H1 (cell line): ENCODE results near the gene POGLUT2. TPM values are rescaled to one million over a fixed set of nuclear protein-coding genes. Genes with fewer than 3 reads are reported as not detected.

Source experiments
- CTCF ChIA-PET: fragments of 300-600 bp; sonication (Branson Sonifier 250); formaldehyde crosslinking; loops from one replicate; lab custom pipeline; 2021; ENCODE audit not compliant: partially characterized antibody; lab: Charles Lee
- POLR2A ChIA-PET: fragments of 300-600 bp; sonication (Branson Sonifier 250); formaldehyde crosslinking; loops from one replicate; lab custom pipeline; 2021; ENCODE audit warnings: inconsistent platforms; ENCODE audit not compliant: partially characterized antibody; lab: Charles Lee
- DNase-seq, 2 experiments: peaks; one replicate each; pipeline versions ENCODE4 v3.0.0 to v3.0.0-alpha.2; 2010 to 2022; ENCODE audit warnings: low spot score in 2 of 2, low read depth in 1 of 2, mixed read lengths in 1 of 2
- FAIRE-seq: peaks from 2 replicates; lab custom pipeline; 2011; peaks lifted over from hg19 to GRCh38; lab: Jason Lieb, UNC
- H2AFZ ChIP-seq: 2 replicates; pipeline ENCODE4 v1.8.1; 2012; ENCODE audit warnings: low read length, inconsistent platforms
- H2AK5ac ChIP-seq: 2 replicates; pipeline ENCODE4 v1.6.1; 2013; ENCODE audit warnings: low read depth, low read length
- H2BK120ac ChIP-seq: replicated peaks from 2 replicates; pipeline ENCODE3; 2013; ENCODE audit warnings: low read depth, low read length, inconsistent platforms
- H2BK12ac ChIP-seq: 2 replicates; pipeline ENCODE4 v1.6.1; 2013; ENCODE audit warnings: low read depth, low read length
- H2BK15ac ChIP-seq: 2 replicates; pipeline ENCODE4 v1.6.1; 2013; ENCODE audit warnings: low read length
- H2BK20ac ChIP-seq: 2 replicates; pipeline ENCODE4 v1.6.1; 2013; ENCODE audit warnings: low read length
- H2BK5ac ChIP-seq: 2 replicates; pipeline ENCODE4 v1.6.1; 2013; ENCODE audit warnings: low read depth, low read length
- H3K14ac ChIP-seq: 2 replicates; pipeline ENCODE4 v1.6.1; 2013; ENCODE audit warnings: inconsistent platforms; ENCODE audit not compliant: insufficient read length
- H3K18ac ChIP-seq: 2 replicates; pipeline ENCODE4 v1.6.1; 2013; ENCODE audit warnings: low read length; ENCODE audit errors: extremely low read depth
- H3K23ac ChIP-seq: 2 replicates; pipeline ENCODE4 v1.6.1; 2013; ENCODE audit warnings: inconsistent platforms; ENCODE audit not compliant: insufficient read length
- H3K23me2 ChIP-seq: 2 replicates; pipeline ENCODE4 v1.6.1; 2013; ENCODE audit warnings: low read depth, low read length
- H3K27ac ChIP-seq: 2 replicates; pipeline ENCODE4 v1.6.1; 2011; ENCODE audit warnings: low read depth, low read length, inconsistent platforms
- H3K27me3 ChIP-seq, 4 experiments: replicated peaks in 1 of 4; 1 replicate in 1 of 4; 2 replicates in 3 of 4; pipeline versions ENCODE4 v1.6.1 to v1.8.1; 2011 to 2013; ENCODE audit warnings: low read length in 3 of 4, mild to moderate bottlenecking in 3 of 4, inconsistent platforms in 2 of 4, mixed read lengths in 2 of 4, moderate library complexity in 1 of 4; ENCODE audit not compliant: control insufficient read depth in 3 of 4, insufficient read depth in 3 of 4; ENCODE audit errors: extremely low read depth in 1 of 4
- H3K36me3 ChIP-seq, 4 experiments: 2 replicates each; pipeline versions ENCODE4 v1.6.1 to v1.8.1; 2011 to 2013; ENCODE audit warnings: mild to moderate bottlenecking in 4 of 4, low read length in 3 of 4, moderate library complexity in 2 of 4, control low read depth in 1 of 4, inconsistent platforms in 1 of 4; ENCODE audit not compliant: insufficient read depth in 4 of 4, control insufficient read depth in 2 of 4
- H3K4ac ChIP-seq: replicated peaks from 2 replicates; pipeline ENCODE3; 2013; ENCODE audit warnings: low read length, low read depth, mixed read lengths, inconsistent platforms; ENCODE audit not compliant: insufficient read length
- H3K4me1 ChIP-seq, 4 experiments: replicated peaks in 1 of 4; 1 replicate in 1 of 4; 2 replicates in 3 of 4; pipeline versions ENCODE4 v1.6.1 to v1.8.1; 2011 to 2013; ENCODE audit warnings: low read length in 3 of 4, inconsistent platforms in 2 of 4, mixed read lengths in 1 of 4; ENCODE audit not compliant: insufficient read depth in 4 of 4, control insufficient read depth in 3 of 4
- H3K4me2 ChIP-seq, 2 experiments: 2 replicates each; pipeline versions ENCODE4 v1.6.1 to v1.8.1; 2011 to 2013; ENCODE audit warnings: low read depth in 2 of 2, low read length in 2 of 2, control low read depth in 1 of 2, inconsistent platforms in 1 of 2, mild to moderate bottlenecking in 1 of 2; ENCODE audit not compliant: insufficient read depth in 1 of 2
- H3K4me3 ChIP-seq, 4 experiments: fragments of 200-600, 300-600 bp in 1 of 4; sonication (generic), shearing (Covaris generic), sonication (Bioruptor Twin) in 1 of 4; 2 replicates each; pipeline versions ENCODE4 v1.5.1 to v1.8.1; 2011 to 2016; ENCODE audit warnings: low read length in 4 of 4, low read depth in 3 of 4, control low read depth in 2 of 4, inconsistent platforms in 2 of 4, mild to moderate bottlenecking in 2 of 4, mixed read lengths in 1 of 4, moderate library complexity in 1 of 4; ENCODE audit not compliant: insufficient read depth in 2 of 4; ENCODE audit errors: extremely low read depth in 1 of 4
- H3K56ac ChIP-seq: replicated peaks from 2 replicates; pipeline ENCODE3; 2013; ENCODE audit warnings: low read depth, mild to moderate bottlenecking, mixed read lengths, low read length, inconsistent platforms; ENCODE audit not compliant: insufficient read length
- H3K79me1 ChIP-seq: 2 replicates; pipeline ENCODE4 v1.6.1; 2013; ENCODE audit warnings: low read depth, low read length, control low read depth
- H3K79me2 ChIP-seq, 2 experiments: 2 replicates each; pipeline versions ENCODE4 v1.6.1 to v1.8.1; 2012 to 2013; ENCODE audit warnings: low read length in 2 of 2, mild to moderate bottlenecking in 2 of 2, inconsistent platforms in 1 of 2; ENCODE audit not compliant: insufficient read depth in 2 of 2, control insufficient read depth in 1 of 2
- H3K9ac ChIP-seq, 4 experiments: replicated peaks in 1 of 4; 1 replicate in 1 of 4; 2 replicates in 3 of 4; pipeline versions ENCODE4 v1.6.1 to v1.8.1; 2011 to 2013; ENCODE audit warnings: low read depth in 3 of 4, low read length in 3 of 4, control low read depth in 2 of 4, mild to moderate bottlenecking in 2 of 4, moderate library complexity in 2 of 4, inconsistent platforms in 1 of 4; ENCODE audit errors: extremely low read depth in 1 of 4
- H3K9me3 ChIP-seq, 2 experiments: 2 replicates each; pipeline versions ENCODE4 v1.6.1 to v1.8.1; 2012 to 2013; ENCODE audit warnings: mild to moderate bottlenecking in 2 of 2, moderate library complexity in 2 of 2, control low read depth in 1 of 2, inconsistent platforms in 1 of 2, low read depth in 1 of 2, low read length in 1 of 2, mixed read lengths in 1 of 2; ENCODE audit not compliant: insufficient read depth in 2 of 2
- H4K20me1 ChIP-seq, 2 experiments: replicated peaks in 1 of 2; 2 replicates each; pipeline versions ENCODE3 to v1.8.1; 2011 to 2013; ENCODE audit warnings: inconsistent platforms in 2 of 2, low read length in 2 of 2, mild to moderate bottlenecking in 1 of 2; ENCODE audit not compliant: insufficient read depth in 2 of 2, control insufficient read depth in 1 of 2
- H4K5ac ChIP-seq: 2 replicates; pipeline ENCODE4 v1.6.1; 2013; ENCODE audit warnings: low read length, low read depth, mixed read lengths, inconsistent platforms; ENCODE audit not compliant: insufficient read length
- H4K8ac ChIP-seq: 2 replicates; pipeline ENCODE4 v1.8.0; 2013; ENCODE audit warnings: mild to moderate bottlenecking, moderate library complexity, low read length, inconsistent platforms; ENCODE audit not compliant: insufficient read depth; ENCODE audit errors: extremely low read depth
- H4K91ac ChIP-seq: replicated peaks from 2 replicates; pipeline ENCODE3; 2013; ENCODE audit warnings: low read length, mixed read lengths, inconsistent platforms; ENCODE audit not compliant: insufficient read length
- EP300 ChIP-seq, 2 experiments: IDR thresholded peaks; 1 replicate in 1 of 2; 2 replicates in 1 of 2; pipeline ENCODE4 v1.6.1; 2011 to 2012; ENCODE audit warnings: low read depth in 2 of 2, low read length in 2 of 2, mild to moderate bottlenecking in 2 of 2, borderline replicate concordance in 1 of 2, inconsistent platforms in 1 of 2, moderate library complexity in 1 of 2
- FOSL1 ChIP-seq: IDR thresholded peaks from 2 replicates; pipeline ENCODE4 v1.6.1; 2011; ENCODE audit warnings: mild to moderate bottlenecking, low read depth, low read length, moderate library complexity; ENCODE audit not compliant: insufficient read depth
- HDAC6 ChIP-seq: IDR thresholded peaks from one replicate; pipeline ENCODE4 v1.7.1; 2012; ENCODE audit warnings: low read depth, mild to moderate bottlenecking, inconsistent platforms, low read length, moderate library complexity
- JUND ChIP-seq: IDR thresholded peaks from 2 replicates; pipeline ENCODE4 v1.6.1; 2011; ENCODE audit warnings: mild to moderate bottlenecking, improper control_type of control experiment, low read length
- MAFK ChIP-seq: IDR thresholded peaks from 2 replicates; pipeline ENCODE4 v1.6.1; 2012; ENCODE audit warnings: low read depth, mild to moderate bottlenecking, improper control_type of control experiment, low read length
- MAX ChIP-seq: IDR thresholded peaks from 2 replicates; pipeline ENCODE4 v1.6.1; 2012; ENCODE audit warnings: inconsistent platforms
- POLR2AphosphoS5 ChIP-seq: IDR thresholded peaks from 2 replicates; pipeline ENCODE4 v1.6.1; 2011; ENCODE audit warnings: low read depth, low read length
- TBP ChIP-seq: IDR thresholded peaks from 2 replicates; pipeline ENCODE4 v1.6.1; 2011; ENCODE audit warnings: low read depth, low read length, improper control_type of control experiment
- ZNF274 ChIP-seq: IDR thresholded peaks from 2 replicates; pipeline ENCODE4 v1.7.0; 2012; ENCODE audit warnings: low read length, borderline replicate concordance; ENCODE audit errors: extremely low read depth
- WGBS, 2 experiments: shearing (Covaris generic) in 1 of 2; methylation state at CpG; one replicate each; pipeline versions ENCODE4 v1.1.6 to v1.1.7; 2013 to 2015; ENCODE audit warnings: low lambda C conversion rate in 2 of 2, mixed read lengths in 2 of 2, inconsistent platforms in 1 of 2, low coverage in 1 of 2, missing lambda C conversion rate in 1 of 2; ENCODE audit not compliant: insufficient replicate concordance in 2 of 2, insufficient coverage in 1 of 2, insufficient read length in 1 of 2; ENCODE audit errors: extremely low coverage in 1 of 2, missing lambda C conversion rate in 1 of 2; 5-methylcytosine and 5-hydroxymethylcytosine counted together
- polyA plus RNA-seq, 7 experiments: library from polyadenylated mRNA; depleted of rRNA in 3 of 7; stranded (reverse) in 5 of 7; unstranded in 2 of 7; fragments of >200 nt in 5 of 7; fragments of 200-250 nt in 2 of 7; gene quantifications; 1 replicate in 5 of 7; 2 replicates in 1 of 7; 4 replicates in 1 of 7; pipeline versions ENCODE4 v1.2.1 to v1.2.3, GENCODE V29; 2011 to 2013; ENCODE audit warnings: missing spikeins in 2 of 7, mixed read lengths in 2 of 7
- total RNA-seq: library from RNA; stranded (reverse); fragmentation: NEBNext Ultra II Directional; extraction: Animal tissue kit (Norgen Biotek cat#: 25700); gene quantifications from 2 replicates; pipeline ENCODE4 v1.2.1, GENCODE V29; 2021

POGLUT2 gene
- total and polyA plus RNA-seq, 2 of the 8 experiments (the other 6 are each of a cell fraction or from before 2014, with no cell fraction given), result 9.9 to 22.3 TPM

GRCh38 chr13:102815788-102816187 is 17.0 kb upstream of the POGLUT2 start:
- no peak overlapping the region for H3K18ac ChIP-seq
- no peak overlapping the region for H3K56ac ChIP-seq
- H3K79me1 ChIP-seq, result no peaks in the 10 kb centered on the region
- no peaks in the 10 kb centered on the region for H3K4me1 ChIP-seq
- no peak overlapping the region for H3K27ac ChIP-seq
- H2BK120ac ChIP-seq, result no peak overlapping the region
- no peak overlapping the region for H2BK12ac ChIP-seq
- H3K27me3 ChIP-seq, result no peaks in the 10 kb centered on the region
- no peak overlapping the region for H3K9ac ChIP-seq
- no peaks in the 10 kb centered on the region for H4K20me1 ChIP-seq
- FAIRE-seq (no peak), DNase-seq (no peak)
- H2BK20ac ChIP-seq, result no peak overlapping the region
- ChIA-PET POLR2A (no interaction called here), CTCF (no interaction called here)
- no peaks in the 10 kb centered on the region for H3K79me2 ChIP-seq
- H3K4me2 ChIP-seq, result no peak overlapping the region
- no peak overlapping the region for H4K5ac ChIP-seq
- TF ChIP-seq HDAC6 (no peak), MAFK (no peak), ZNF274 (no peak), MAX (no peak), EP300 (IDR thresholded peaks at IDR 0.05; ENCODE audit: borderline replicate concordance in 1 of 2, low read depth in 2 of 2, low read length in 2 of 2) (no peak), POLR2AphosphoS5 (no peak), FOSL1 (no peak), JUND (no peak), TBP (no peak)
- no peak overlapping the region for H2AK5ac ChIP-seq
- no peaks in the 10 kb centered on the region for H3K9me3 ChIP-seq
- no peak overlapping the region for H2AFZ ChIP-seq
- no peak overlapping the region for H4K91ac ChIP-seq
- peaks cover 2% of the 10 kb centered on the region; the same call in 1 of the 2 replicates for H3K23me2 ChIP-seq
- no peak overlapping the region for H3K4ac ChIP-seq
- H3K36me3 ChIP-seq, result no peaks in the 10 kb centered on the region
- no peak overlapping the region for H3K4me3 ChIP-seq
- H3K23ac ChIP-seq, result no peak overlapping the region
- no peak overlapping the region for H3K14ac ChIP-seq
- no peak overlapping the region for H2BK5ac ChIP-seq
- 93% methylated on average over 5 of the region's 5 CpGs; no CpG with 5 or more reads in 1 of the 2 experiments for WGBS, 2 experiments
- no peak overlapping the region for H4K8ac ChIP-seq
- H2BK15ac ChIP-seq, result no peak overlapping the region
